ENCODE measurements around the gene ABHD2. TPM values are rescaled to one million over a fixed set of nuclear protein-coding genes. Genes with fewer than 3 reads are reported as not detected.

Gene ABHD2
- total RNA-seq, 1 donor from 2014 or later: 50.5 TPM

DNA sequence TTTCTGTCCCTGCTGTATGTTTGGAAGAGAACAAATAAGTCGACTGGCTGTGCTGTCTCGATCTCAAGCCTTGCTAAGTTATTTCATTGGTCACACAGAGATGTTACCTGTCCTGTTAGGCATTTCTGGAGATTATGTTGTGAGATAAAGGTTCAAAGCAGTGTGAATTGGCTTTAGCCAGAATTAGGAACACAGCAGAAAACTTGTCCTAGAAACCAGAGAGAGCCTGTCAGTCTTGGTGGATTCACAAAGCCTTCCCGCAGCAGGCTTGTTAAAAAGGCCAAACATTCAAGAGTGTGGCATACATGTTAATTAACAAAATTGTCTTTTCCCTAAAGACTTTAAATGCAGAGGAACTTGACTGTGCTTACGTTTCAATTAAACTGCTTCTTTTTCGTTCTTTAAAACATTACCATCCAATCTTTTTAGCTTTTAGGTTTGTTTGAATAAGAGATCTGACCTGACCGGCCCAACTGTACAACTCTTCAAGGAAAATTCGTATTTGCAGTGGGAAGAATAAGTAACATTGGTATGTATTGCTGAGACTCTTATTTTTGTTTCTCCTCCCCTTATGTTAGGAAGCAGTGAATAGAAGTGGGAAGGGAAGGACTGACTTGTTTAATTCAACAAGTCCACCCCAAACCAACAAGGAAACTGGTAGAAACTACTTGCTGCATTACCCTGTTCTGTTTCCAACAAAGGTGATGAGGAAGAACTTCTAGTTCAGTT lies 25.2 kb downstream of the ABHD2 start:
- TF ChIP-seq, protein P1, sequence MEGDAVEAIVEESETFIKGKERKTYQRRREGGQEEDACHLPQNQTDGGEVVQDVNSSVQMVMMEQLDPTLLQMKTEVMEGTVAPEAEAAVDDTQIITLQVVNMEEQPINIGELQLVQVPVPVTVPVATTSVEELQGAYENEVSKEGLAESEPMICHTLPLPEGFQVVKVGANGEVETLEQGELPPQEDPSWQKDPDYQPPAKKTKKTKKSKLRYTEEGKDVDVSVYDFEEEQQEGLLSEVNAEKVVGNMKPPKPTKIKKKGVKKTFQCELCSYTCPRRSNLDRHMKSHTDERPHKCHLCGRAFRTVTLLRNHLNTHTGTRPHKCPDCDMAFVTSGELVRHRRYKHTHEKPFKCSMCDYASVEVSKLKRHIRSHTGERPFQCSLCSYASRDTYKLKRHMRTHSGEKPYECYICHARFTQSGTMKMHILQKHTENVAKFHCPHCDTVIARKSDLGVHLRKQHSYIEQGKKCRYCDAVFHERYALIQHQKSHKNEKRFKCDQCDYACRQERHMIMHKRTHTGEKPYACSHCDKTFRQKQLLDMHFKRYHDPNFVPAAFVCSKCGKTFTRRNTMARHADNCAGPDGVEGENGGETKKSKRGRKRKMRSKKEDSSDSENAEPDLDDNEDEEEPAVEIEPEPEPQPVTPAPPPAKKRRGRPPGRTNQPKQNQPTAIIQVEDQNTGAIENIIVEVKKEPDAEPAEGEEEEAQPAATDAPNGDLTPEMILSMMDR (IDR thresholded peaks at IDR 0.05): no peak
- Mint-ChIP-seq H3K9me3 (ENCODE audit: low read depth) (no peaks in the 10 kb centered on the region), H3K4me1 (ENCODE audit: low read depth) (peaks cover 61% of the 10 kb centered on the region), H3K36me3 (ENCODE audit: low read depth) (peaks cover 5% of the 10 kb centered on the region), H3K27ac (ENCODE audit: unreplicated experiment) (peak overlapping the region; percentile 57), H3K4me3 (ENCODE audit: unreplicated experiment) (no peak overlapping the region), H3K27me3 (ENCODE audit: low read depth) (no peaks in the 10 kb centered on the region)
- no peak for DNase-seq (ENCODE audit: low spot score)

DNA sequence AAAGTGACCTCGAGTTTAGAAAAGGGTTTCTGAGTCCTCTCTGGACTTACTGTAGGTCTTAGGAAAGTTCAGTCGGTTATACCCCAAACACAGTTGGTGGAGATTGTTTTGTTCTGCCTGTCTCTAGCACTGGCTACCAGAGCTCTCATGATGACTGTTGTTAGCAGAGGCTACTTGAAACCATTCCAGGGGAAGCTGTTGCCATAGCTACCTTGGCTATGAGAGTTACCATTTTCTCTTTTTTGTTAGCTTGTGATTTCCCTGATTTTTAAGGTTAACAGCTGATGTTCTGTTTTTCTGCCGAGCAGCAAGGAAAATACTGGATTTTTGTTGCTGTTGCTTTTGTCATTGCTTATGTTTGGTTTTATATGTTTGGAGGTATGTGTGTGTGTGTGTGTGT lies 26.7 kb downstream of the ABHD2 start:
- peaks cover 77% of the 10 kb centered on the region for H3K4me1 Mint-ChIP-seq (ENCODE audit: low read depth)
- TF ChIP-seq, protein P1 (IDR thresholded peaks at IDR 0.05): no peak
- H3K36me3 Mint-ChIP-seq (ENCODE audit: low read depth): peaks cover 5% of the 10 kb centered on the region
- DNase-seq (ENCODE audit: low spot score): no peak
- H3K27me3 Mint-ChIP-seq (ENCODE audit: low read depth): no peaks in the 10 kb centered on the region
- peak overlapping the region; percentile 90 for H3K27ac Mint-ChIP-seq (ENCODE audit: unreplicated experiment)
- no peak overlapping the region for H3K4me3 Mint-ChIP-seq (ENCODE audit: unreplicated experiment)
- no peaks in the 10 kb centered on the region for H3K9me3 Mint-ChIP-seq (ENCODE audit: low read depth)

DNA sequence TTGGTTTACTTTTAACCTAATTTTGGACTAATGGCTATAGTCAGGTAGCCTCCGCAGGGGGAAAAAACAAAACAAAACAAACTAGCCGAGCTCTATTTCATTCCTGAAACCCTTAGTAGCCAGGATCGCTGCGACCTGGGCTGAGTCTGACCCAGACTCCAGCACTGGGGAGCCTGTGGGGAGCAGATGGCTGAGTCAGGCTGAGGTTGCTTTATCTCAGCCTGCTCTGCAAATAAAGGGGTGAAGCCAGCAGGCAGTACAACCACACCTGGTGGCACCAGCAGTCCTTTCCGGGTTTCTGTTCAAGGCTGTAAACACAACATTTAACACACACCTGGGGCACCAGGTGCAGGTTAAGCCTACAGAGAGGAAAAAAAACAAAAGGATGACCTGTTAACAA lies 27.3 kb downstream of the ABHD2 start:
- Mint-ChIP-seq H3K4me3 (ENCODE audit: unreplicated experiment) (no peak overlapping the region), H3K27ac (ENCODE audit: unreplicated experiment) (no peak overlapping the region), H3K27me3 (ENCODE audit: low read depth) (no peaks in the 10 kb centered on the region), H3K36me3 (ENCODE audit: low read depth) (peaks cover 5% of the 10 kb centered on the region), H3K4me1 (ENCODE audit: low read depth) (peaks cover 82% of the 10 kb centered on the region), H3K9me3 (ENCODE audit: low read depth) (no peaks in the 10 kb centered on the region)
- no peak for DNase-seq (ENCODE audit: low spot score)
- TF ChIP-seq, protein P1 (IDR thresholded peaks at IDR 0.05): no peak

DNA sequence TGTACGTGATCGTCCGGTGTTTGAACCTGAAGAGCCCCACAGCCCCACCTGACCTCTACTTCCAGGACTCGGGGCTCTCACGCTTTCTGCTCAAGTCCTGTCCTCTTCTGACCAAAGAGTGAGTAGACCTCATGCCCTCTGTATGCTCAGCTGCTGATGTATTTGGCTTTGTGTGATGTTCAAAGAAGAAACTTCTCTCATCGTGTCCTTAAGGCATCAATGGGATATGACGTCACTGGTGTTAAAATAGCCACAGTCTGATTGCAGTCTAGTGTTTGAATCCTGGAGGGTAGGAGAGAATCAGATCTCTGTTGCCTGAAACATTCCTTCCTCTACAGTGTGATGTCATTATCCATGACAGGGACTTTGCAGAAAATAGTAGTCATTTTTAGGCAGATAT lies 28.1 kb downstream of the ABHD2 start:
- Mint-ChIP-seq H3K27me3 (ENCODE audit: low read depth) (no peaks in the 10 kb centered on the region), H3K9me3 (ENCODE audit: low read depth) (no peaks in the 10 kb centered on the region), H3K36me3 (ENCODE audit: low read depth) (peaks cover 5% of the 10 kb centered on the region), H3K27ac (ENCODE audit: unreplicated experiment) (peak overlapping the region; percentile 43), H3K4me1 (ENCODE audit: low read depth) (peaks cover 91% of the 10 kb centered on the region), H3K4me3 (ENCODE audit: unreplicated experiment) (no peak overlapping the region)
- no peak for DNase-seq (ENCODE audit: low spot score)
- TF ChIP-seq, protein P1 (IDR thresholded peaks at IDR 0.05): no peak

DNA sequence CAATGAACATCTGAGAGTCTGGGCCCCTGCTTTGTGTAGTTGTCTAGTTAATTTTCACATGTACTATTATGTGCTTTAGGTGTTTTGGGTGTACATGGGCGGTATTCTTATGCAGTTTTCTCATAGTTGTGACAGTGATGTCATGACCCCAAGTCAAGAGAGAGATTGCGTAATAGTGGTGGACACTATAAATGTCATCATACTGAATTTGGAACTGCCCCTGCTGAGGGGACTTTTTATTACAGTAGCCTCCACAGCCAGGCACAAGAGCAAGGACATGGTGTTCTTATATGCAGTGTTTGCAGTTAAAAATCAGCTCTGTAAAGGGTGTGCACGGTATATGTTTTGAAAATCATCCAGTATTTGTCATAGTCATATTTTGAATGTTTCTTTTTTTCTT lies 29.5 kb downstream of the ABHD2 start:
- no peak overlapping the region for H3K4me3 Mint-ChIP-seq (ENCODE audit: unreplicated experiment)
- no peak for DNase-seq (ENCODE audit: low spot score)
- H3K27me3 Mint-ChIP-seq (ENCODE audit: low read depth): no peaks in the 10 kb centered on the region
- H3K27ac Mint-ChIP-seq (ENCODE audit: unreplicated experiment): peak overlapping the region; percentile 96
- no peaks in the 10 kb centered on the region for H3K9me3 Mint-ChIP-seq (ENCODE audit: low read depth)
- peaks cover 92% of the 10 kb centered on the region for H3K4me1 Mint-ChIP-seq (ENCODE audit: low read depth)
- H3K36me3 Mint-ChIP-seq (ENCODE audit: low read depth): peaks cover 5% of the 10 kb centered on the region
- TF ChIP-seq, protein P1 (IDR thresholded peaks at IDR 0.05): no peak

Data from chondrocyte (in vitro differentiated cells).